ENCODE data around the gene PAWR.

DNA sequence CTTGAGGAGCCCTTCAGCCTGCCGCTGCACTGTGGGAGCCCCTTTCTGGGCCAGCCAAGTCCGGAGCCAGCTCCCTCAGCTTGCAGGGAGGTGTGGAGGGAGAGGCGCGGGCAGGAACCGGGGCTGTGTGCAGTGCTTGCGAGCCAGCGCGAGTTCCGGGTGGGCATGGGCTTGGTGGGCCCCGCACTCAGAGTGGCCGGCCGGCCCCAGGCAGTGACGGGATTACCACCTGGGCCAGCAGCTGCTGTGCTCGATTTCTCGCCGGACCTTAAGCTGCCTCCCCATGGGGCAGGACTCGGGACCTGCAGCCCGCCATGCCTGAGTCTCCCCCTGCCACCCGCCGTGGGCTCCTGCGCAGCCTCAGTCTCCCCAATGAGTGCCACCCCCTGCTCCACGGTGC is 116.9 kb downstream of the PAWR start:
- TF ChIP-seq, protein P1, sequence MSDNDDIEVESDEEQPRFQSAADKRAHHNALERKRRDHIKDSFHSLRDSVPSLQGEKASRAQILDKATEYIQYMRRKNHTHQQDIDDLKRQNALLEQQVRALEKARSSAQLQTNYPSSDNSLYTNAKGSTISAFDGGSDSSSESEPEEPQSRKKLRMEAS (IDR thresholded peaks at IDR 0.05) = no peak
- TF ChIP-seq TAF1 (IDR thresholded peaks at IDR 0.05; ENCODE audit: low read depth) (no peak), EP300 (IDR thresholded peaks at IDR 0.05; ENCODE audit: borderline replicate concordance) (no peak), CEBPB (IDR thresholded peaks at IDR 0.05) (no peak), YY1 (IDR thresholded peaks at IDR 0.05; ENCODE audit: low read depth) (no peak), TCF12 (IDR thresholded peaks at IDR 0.05; ENCODE audit: low read depth) (no peak)
